Forelimb muscle (tissue), 1 donor: Measurements from ENCODE around the gene CASP9. TPM values are rescaled to one million over a fixed set of nuclear protein-coding genes. Genes with fewer than 3 reads are reported as not detected.

Source experiments
- DNase-seq: peaks from one replicate; pipeline ENCODE4 v3.0.0-alpha.2; 2013; ENCODE audit warnings: low read depth
- polyA plus RNA-seq: library from polyadenylated mRNA; unstranded; fragments of 120-200 nt; gene quantifications from one replicate; pipeline ENCODE4 v1.2.1, GENCODE V29; 2013; ENCODE audit not compliant: insufficient read length

The CASP9 gene
- 19.1 TPM for polyA plus RNA-seq

DNA sequence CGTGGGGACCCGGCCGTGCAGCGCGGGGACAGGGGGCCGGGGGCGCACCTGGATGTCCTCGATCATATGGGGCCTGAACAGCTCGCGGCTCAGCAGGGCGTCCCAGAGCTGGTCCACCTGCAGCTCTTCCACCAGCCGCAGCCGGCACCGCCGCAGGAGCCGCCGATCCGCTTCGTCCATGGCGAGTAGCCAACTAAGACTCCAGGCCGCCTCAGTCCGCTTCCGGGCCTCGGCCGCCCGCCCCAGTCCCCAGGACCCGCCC, at the start of gene CASP9:
Gene CASP9, minus strand, starts transcription at position 195 of the 262 bp plus-strand sequence. Its CDS starts 15 bp downstream, at position 180.
- DNase-seq, result no peak

DNA sequence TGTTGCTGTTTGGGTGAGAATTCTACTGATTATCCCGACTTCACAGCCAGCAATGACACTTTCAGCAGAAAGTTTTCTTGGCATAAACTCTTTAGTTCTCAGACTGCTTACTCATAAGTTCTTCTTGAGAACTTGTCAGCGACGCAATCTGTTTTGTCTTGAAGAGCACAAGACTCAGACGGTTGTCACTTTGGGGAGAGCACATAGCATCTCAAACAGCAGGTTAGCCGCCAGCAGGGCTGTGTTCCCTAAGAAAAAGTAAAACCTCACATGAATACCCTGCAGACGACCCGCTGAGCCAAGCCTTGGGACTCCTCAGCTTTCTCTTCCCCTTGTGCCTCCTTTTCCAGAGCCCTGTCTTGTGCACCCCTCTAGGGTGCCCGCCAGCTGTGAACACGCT, 49.5 kb upstream of the CASP9 start:
- DNase-seq, result no peak

DNA sequence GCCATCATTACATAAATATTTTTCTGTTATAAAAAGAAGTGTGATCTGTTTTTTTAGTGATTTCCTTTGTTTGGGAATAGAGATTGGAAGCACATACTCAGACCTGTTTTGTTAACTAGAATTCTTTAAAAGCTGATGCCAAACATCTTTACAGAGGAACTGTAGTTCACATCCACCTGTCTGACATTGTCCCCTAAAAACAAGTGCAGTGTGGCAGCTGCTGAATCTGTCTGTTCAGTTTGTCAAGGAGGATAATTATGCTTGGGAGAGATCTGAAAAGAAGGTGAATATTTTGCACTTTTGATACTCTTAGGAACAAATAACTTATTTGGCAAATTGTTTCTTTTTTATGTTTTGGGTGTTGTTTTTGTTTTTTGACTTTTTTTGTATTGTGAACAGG, 47.3 kb upstream of the CASP9 start:
- DNase-seq, result no peak

DNA sequence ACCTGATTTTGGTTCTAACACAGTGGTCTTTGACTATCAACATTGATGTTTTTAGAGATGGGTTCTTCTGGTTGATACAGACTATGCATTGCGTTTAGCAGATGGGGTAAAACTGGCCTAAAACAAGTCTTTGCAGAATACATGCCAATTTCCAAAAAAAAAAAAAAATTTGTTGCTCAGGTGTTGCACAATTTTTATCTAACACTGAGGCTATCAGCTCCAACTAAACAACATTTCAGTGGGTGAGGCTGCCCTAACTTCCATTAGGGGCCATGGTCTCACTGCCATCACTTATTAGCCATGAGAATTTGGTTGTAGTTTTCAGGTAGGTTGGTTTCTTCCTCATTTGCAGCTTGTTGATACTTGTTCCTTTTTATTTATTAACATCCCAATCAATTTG, 46.8 kb upstream of the CASP9 start:
- DNase-seq, result no peak

DNA sequence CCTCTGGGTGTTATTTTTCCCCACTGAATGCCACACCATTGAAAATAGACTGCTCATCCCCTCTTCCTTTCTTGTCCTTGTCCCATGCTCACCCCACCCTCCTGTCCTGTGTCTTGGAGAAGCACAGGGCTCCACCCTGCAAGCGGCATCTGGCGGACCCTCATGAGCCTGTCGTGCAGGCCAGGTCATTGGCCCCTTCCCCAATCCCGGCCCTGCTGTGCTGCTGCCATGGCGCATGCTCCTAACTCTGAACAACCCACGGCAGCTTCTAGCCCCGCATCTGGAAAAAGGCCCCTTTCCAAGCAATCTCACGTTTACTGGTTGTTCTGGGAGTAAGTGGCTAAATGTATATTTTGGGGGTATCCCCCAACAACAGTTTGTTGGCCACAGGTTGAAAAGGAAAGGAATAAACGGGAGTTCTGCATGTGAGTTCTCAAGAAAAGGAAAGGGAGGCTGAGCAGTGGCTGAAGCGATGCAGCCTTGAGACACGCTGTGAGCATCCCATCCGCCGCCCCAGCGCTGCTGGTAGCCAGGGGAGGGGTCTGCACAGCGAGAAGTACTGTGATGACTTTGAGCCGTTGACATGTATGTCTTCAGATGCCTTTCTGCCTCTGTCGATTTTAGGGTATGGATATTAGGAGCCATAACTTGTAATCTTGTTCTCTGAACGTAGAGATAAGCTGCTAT, 44.5 kb upstream of the CASP9 start:
- no peak for DNase-seq

DNA sequence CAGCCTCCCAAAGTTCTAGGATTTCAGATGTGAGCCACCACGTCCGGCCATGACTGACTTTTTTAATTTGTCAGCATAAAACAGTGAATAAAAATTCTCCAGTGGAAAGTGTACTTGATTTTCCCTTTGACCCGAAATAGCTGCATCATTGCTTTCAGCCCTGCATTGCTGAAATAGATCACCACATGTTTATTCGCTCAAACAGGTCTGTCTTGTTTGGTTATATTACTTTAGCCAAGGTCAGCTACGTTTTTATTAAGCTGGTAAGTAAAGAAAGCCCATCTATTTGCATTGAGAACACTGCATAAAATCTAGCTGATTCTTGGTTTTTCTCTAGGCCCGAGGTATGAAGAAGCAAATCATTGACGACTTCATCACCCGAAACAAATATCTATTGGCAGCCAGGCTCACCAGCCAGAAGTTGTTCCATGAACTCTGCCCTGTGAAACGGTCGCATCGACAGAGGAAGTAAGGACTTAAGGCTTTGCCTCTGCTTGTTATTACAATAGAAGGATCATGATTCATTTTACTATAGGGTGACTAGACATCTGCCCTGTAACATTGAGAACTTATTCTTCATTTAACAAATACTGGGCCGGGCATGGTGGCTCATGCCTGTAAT, 35.3 kb upstream of the CASP9 start:
- no peak for DNase-seq

DNA sequence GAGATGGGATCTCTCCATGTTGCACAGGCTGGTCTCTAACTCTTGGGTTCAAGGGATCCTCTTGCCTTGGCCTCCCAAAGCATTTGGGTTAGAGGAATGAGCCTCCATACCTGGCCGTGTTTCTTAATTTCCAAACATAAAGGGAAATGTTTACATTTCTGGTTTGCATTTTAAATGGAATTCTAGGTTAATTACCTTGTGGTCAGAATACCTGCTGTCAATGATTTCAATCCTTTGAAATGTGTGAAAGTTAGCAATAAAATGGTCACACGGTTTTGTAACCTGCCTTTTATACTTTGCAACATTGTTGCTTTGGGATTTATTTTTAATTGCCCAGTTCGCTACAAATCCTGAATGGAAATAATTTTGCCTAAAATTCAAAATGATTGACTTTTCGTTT, 34.5 kb upstream of the CASP9 start:
- no peak for DNase-seq

DNA sequence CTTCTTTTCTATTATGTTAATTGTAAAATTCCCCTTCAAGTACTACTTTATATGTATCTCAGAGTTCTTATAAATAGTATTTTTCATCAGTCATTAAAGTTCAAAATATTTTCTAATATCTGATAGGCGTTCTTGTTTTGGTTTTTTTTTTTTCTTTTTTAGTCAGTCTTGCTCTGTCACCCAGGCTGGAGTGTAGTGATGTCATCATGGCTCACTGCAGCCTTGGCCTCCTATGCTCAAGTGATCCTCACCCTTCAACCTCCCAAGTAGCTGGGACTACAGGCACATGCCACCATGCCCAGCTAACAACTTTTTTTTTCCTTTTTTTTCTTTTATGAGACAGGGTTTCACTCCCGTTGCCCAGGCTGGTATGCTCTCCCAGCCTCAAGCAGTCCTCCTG, 33.6 kb upstream of the CASP9 start:
- no peak for DNase-seq

DNA sequence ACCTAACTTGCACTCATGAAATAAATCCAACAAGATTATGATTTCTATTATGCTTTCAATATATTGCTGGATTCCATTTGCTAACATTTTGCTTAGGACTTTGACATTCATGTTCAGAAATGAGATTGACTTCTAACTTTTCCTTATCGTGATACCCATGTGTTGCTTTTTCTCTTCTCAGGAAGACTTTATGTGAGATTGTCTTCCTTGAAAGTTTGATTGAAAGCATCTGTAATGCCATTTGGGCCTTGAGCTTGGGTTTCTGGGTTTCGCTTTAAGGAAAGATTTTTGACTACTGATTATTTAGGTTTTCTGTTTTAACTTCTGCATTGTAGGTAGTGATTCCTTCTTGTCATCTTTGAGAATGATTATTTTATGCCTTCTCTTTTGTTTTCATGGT, 33.0 kb upstream of the CASP9 start:
- DNase-seq, result no peak

DNA sequence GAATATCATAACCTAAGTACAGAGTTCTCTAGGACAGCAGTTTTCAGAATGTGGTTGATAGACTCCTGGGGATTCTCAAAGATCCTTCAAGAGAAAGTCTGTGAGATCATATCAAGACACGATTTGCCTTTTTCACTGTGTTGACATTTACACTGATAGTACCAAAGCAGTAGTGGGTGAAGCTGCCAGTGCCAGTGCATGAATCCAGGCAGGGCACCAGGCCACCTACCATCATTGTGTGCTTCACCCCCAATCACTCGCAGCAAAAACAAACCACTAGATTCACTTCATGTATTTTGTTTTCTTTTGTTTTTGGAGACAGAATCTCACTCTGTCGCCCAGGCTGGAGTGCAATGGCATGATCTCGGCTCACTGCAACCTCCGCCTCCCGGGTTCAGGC, 26.6 kb upstream of the CASP9 start:
- DNase-seq, result no peak

DNA sequence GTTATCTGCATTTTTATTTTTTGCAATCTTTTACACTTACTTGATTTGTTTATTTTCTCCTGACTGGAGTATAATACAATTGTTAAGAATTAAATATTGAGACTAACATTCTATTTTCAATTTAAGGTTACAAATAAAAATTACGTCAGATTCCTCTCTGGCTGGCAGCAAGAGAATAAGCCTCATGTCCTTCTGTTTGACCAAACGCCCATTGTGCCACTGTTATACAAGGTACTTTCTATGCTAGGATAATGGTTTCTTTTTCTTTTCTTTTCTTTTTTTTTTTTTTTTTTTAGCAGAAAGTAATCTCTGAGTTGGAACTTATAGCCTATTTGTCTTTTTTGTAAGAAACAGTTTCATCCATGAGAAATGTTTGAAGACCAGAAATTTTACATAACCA, 22.6 kb upstream of the CASP9 start:
- no peak for DNase-seq

DNA sequence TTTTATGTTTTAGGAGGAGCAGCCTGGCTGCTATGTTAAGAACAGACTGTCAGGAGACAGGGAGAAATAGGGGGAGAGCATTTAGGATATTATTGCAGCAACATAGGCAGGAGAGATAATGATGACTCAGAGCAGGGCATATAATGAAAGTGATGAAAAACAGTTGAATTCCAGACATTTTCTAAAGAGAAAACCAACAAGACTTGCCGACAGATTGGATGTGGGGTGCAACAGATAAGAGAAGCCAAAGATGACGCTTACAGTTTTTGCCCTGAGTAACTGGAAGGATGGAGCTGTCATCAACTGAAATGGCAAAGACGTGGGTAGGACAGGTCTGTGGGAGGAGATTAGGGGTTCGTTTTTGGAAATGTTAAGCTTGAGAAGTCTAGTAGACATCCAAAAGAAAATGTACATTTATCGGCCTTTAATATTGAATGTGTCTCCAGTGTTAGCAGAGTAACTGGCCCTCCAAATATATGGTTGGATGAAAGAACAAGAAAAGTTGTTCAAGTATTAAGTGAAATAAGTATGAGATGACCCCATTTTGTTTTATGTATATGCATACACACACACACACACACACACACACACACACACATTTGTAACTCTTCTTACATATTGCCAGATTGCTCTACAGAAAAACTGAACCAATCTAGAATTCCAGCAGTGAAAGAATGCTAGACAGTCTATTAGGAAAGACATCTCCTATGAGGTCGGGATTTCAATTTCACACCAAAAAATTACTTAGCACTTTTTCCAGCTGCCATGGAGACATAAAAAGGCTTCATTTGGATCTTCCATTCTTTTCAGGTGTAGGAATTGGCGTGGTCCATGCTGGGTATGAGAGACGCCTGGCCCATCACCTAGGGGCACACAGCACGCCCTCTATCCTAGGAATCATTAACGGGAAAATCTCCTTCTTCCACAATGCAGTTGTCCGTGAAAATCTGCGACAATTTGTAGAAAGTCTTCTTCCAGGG, 19.9 kb upstream of the CASP9 start:
- no peak for DNase-seq

DNA sequence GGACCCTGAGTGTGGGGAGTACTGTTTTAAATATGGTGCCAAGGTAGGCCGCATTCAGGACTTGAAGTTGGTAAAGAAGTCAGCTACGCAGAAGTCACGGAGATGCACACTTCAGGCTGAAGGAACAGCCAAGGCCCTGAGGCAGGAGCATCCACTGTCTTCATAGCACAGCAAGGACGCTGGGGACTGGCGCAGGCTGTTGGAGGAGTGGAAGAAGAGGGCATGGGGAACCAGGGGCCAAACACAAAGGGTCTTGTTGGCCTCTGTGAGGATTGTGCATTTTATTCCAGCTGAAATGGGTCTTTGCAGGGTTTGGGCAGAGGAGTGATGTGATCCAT, 19.2 kb upstream of the CASP9 start:
- DNase-seq, result no peak

DNA sequence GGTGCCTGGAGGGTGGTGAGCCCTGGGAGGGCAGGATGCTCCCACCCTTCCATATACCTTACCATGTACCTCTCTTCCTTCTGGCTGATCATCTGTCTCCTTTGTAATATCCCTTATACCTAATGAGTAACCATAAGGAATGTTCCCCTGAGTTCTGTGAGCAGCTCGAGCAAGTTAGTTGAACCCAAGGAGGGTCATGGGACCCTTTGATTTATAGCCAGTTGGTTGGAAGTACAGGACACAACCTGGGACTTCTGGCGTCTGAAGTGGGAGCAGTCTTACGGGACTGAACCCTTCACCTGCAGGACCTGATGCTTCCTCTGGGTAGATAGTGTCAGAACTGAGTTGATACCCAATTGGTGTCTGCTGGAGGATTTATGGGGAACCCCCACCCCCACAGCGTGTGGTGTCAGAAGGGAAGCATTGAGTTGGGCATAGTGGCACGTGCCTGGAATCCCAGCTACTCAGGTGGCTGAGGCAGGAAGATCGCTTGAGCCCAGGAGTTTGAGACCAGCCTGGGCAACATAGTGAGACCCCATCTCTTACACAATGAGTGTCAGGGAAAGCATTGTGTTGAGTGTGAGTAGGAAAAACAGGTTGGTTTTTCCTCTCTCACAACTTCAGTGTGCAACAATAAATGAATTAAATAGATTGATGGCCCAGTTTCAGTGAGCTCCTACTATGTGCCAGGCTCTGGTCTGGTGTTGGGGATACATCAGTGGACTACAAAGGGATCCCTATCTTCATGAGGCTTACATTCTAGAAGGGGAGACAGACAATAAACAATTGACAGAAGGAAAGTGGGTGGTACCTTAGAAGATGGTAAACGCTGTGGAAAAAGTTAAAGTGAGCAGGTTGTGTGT, 18.6 kb upstream of the CASP9 start:
- no peak for DNase-seq

DNA sequence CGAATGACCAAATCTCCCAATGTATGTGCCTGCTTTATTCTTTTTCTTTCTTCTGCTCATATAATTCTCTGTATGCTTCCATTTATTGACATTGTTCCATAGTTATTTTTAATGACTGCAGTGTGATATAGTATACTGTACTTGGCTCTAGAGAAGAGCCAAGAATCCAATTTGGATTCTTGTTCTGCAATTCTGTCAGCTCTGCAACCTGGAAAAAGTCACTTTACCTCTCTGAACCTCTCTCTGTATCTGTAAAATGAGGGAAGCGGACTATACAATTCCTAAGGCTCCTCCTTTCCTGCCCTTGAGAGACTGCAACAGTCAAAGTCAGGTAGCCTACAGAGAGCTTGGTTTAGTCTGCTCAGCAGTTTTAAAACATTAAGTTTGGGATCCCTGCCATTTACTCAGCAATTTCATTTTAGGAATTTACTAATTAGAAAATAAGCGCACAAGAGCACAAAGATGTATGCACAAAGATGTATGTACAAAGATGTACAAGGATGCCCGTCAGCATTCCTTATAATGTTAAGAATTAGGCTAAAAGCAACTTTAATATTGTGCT, 17.3 kb upstream of the CASP9 start:
- no peak for DNase-seq

DNA sequence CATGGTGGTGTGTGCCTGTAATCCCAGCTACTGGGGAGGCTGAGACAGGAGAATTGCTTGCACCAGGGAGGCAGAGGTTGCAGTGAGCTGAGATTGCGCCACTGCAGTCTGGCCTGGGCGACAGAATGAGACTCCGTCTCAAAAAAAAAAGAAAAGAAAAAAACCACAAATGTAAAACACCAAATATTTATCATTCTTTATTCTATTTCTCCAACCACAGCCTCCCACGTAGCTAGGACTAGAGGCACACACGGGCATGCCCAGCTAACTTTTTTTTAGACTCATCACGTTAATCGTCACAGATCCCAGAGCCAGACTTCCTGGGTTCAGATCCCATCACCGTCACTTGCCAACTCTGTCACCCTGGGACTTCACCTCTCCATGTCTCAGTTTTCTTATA, 16.2 kb upstream of the CASP9 start:
- no peak for DNase-seq

DNA sequence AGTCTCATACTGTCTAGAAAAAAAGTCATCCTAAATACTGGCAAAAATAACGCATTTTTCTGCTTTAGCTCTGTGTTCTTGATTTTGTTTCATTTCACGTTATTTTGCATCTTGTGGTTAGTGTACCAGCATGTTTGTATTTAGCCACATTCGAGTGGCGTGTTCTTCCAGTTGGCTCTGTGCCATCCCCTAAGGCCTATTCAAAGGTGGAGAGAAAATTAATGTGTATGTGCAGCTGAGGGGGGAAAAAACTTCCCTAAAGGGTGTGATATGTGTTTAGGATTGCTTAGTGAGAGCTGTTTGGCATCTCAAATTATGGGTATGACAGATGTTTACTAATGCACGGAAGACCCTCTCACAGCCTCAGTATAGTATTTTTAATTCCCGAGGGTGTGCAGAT, 14.8 kb upstream of the CASP9 start:
- DNase-seq, result no peak

DNA sequence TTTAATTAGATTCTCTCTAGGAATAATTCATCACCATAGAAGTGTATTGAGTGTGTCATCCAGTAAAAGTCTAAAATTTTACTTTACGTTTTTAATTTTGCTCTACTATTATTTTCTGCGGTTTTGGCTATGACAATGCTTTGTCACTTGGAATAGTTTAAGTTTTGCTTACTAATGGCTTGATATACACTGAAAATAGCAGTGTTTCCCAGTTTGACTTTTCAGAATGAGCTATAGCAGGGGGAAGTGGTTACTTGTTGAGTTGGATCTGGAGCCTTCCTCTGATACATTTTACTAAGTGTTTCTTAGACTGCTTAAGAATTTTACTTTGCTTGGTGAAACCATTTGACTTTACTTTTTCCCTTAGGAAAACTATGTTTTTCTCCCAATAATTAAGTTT, 7.7 kb upstream of the CASP9 start:
- no peak for DNase-seq

DNA sequence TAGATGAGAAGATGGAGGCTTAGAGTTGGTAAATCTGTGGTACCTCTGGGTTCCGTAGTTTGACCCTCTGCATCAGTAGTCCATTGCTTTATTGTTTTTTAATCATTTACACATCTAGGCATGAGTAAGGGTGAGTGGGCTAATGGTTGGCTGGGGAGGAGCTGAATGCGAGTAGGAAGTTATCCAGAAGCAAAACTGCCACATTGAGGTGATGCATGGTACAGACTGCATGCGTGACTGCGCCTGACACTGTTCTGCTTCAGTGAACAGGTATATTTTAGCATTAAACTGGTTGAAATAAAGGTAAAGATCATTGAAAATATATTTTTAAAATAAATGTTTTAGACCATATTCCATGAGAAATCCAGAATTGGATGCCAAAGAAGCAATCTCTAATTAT, 7.0 kb upstream of the CASP9 start:
- DNase-seq, result no peak

DNA sequence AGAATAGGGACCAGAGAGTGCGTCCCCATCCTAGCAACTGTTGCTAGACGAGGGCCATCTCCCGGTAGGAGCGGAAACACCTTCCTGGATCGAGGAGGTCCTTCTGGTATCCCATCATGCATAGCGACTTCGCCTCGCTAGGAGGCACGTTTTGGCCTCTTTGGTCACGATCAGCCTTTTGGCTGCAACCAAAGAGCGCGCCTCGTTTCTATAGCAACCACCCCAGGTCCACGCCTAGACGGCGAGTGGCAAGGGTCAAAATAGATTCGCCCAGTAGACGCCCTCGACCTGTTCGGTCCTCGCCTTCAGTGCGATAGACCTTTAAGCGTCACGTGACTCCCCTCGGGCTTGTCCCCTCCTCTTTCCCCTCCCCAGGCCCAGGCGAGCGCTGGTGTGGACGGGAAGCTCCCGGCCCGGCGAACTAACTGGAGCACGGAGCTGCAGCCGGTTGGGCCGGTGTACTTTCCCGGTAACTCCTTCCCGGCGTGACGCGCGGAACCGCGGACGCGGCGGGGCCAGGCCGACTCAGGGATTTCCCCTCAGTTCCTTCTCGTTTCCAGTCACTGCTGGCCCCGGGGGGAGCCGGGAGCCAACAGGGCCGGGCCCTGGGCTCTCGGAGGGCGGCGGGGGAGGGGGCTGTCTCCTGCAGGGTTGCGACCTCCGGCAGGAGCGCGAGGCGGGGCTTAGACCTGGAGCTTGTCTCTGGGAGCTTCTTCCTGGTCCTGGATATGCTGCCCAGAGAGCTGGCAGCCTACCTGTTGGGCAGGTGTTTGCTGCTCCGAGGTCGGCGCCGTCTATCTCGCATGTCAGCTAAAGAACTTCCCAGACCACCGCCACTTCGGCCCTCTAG, 2.7 kb upstream of the CASP9 start, which contains the start of gene DNAJC16:
Gene DNAJC16, plus strand, starts transcription at position 359 of the 850 bp plus-strand sequence. CDS start 2,258 bp downstream, outside the sequence.
- peak; percentile 100 for DNase-seq
